HEK293 (cell line): ENCODE results near the gene DEPDC5.

ENCODE experiments used
- CTCF ChIA-PET: fragments of 350-600 bp; formaldehyde crosslinking; extraction: SDS; loops from one replicate; lab custom pipeline; 2021; ENCODE audit warnings: antibody characterized with exemption; lab: Yijun Ruan, JAX
- POLR2A ChIA-PET: fragments of 300-600 bp; formaldehyde crosslinking; extraction: SDS; loops from one replicate; lab custom pipeline; 2020; ENCODE audit warnings: antibody characterized with exemption, inconsistent platforms; lab: Yijun Ruan, JAX
- H3K27ac ChIP-seq: fragments of 200-500 bp; sonication (Bioruptor generic); 2 replicates; pipeline ENCODE4 v1.5.1; 2014; ENCODE audit warnings: low read depth, low read length, control low read depth, inconsistent platforms; ENCODE audit errors: extremely low read depth
- H3K36me3 ChIP-seq, 2 experiments: fragments of 200-500 bp in 1 of 2; sonication (Bioruptor generic) in 1 of 2; 1 replicate in 1 of 2; 2 replicates in 1 of 2; pipeline ENCODE4 v1.5.1; 2014 to 2017; ENCODE audit warnings: inconsistent platforms in 2 of 2, low read length in 2 of 2; ENCODE audit not compliant: control insufficient read depth in 2 of 2, insufficient read depth in 1 of 2
- H3K4me1 ChIP-seq: fragments of 200-500 bp; sonication (Bioruptor generic); 2 replicates; pipeline ENCODE4 v1.5.1; 2014; ENCODE audit warnings: mild to moderate bottlenecking, low read length, inconsistent platforms; ENCODE audit not compliant: control insufficient read depth, insufficient read depth
- H3K4me3 ChIP-seq: 2 replicates; pipeline ENCODE4 v1.5.1; 2011; ENCODE audit warnings: low read depth, mild to moderate bottlenecking, control low read depth, low read length, moderate library complexity
- H3K9me3 ChIP-seq: fragments of 200-500 bp; sonication (Bioruptor generic); 2 replicates; pipeline ENCODE4 v1.5.1; 2014; ENCODE audit warnings: low read depth, low read length, inconsistent platforms; ENCODE audit not compliant: control insufficient read depth, insufficient read depth
- BCL11B ChIP-seq: fragments of 450-650 bp; formaldehyde crosslinking; IDR thresholded peaks from 2 replicates; pipeline ENCODE4 v1.5.1; 2016; ENCODE audit warnings: low read depth, missing biosample characterization, missing genetic modification characterization
- ELK4 ChIP-seq: IDR thresholded peaks from 2 replicates; pipeline ENCODE4 v1.6.1; 2011; ENCODE audit warnings: mild to moderate bottlenecking, low read depth, low read length, borderline replicate concordance
- INSM2 ChIP-seq: fragments of 450-650 bp; formaldehyde crosslinking; IDR thresholded peaks from 2 replicates; pipeline ENCODE4 v1.5.1; 2016; ENCODE audit warnings: missing biosample characterization, missing genetic modification characterization
- KLF8 ChIP-seq: fragments of 450-650 bp; formaldehyde crosslinking; IDR thresholded peaks from 2 replicates; pipeline ENCODE4 v1.5.1; 2016; ENCODE audit warnings: missing biosample characterization, missing genetic modification characterization
- OSR2 ChIP-seq: fragments of 450-650 bp; formaldehyde crosslinking; IDR thresholded peaks from 2 replicates; pipeline ENCODE4 v1.5.1; 2016; ENCODE audit warnings: missing biosample characterization, missing genetic modification characterization
- ZBTB11 ChIP-seq: fragments of 450-650 bp; formaldehyde crosslinking; conservative IDR thresholded peaks from 2 replicates; pipeline ENCODE4 v1.5.1; 2016; ENCODE audit warnings: low read depth, missing biosample characterization, missing genetic modification characterization
- ZBTB26 ChIP-seq: fragments of 450-650 bp; formaldehyde crosslinking; optimal IDR thresholded peaks from 2 replicates; pipeline ENCODE3; 2016; ENCODE audit warnings: missing biosample characterization, mild to moderate bottlenecking, missing genetic modification characterization
- ZBTB8A ChIP-seq: fragments of 450-650 bp; formaldehyde crosslinking; IDR thresholded peaks from 2 replicates; pipeline ENCODE4 v1.5.1; 2016; ENCODE audit warnings: missing biosample characterization, missing genetic modification characterization
- ZFHX2 ChIP-seq: fragments of 450-650 bp; formaldehyde crosslinking; conservative IDR thresholded peaks from 2 replicates; pipeline ENCODE4 v1.5.1; 2016; ENCODE audit warnings: missing biosample characterization, missing genetic modification characterization
- ZFP69B ChIP-seq: fragments of 450-650 bp; formaldehyde crosslinking; IDR thresholded peaks from 2 replicates; pipeline ENCODE4 v1.5.1; 2016; ENCODE audit warnings: missing biosample characterization, missing genetic modification characterization
- ZIC2 ChIP-seq: fragments of 450-650 bp; formaldehyde crosslinking; IDR thresholded peaks from 2 replicates; pipeline ENCODE4 v1.5.1; 2016; ENCODE audit warnings: missing biosample characterization, missing genetic modification characterization
- ZNF138 ChIP-seq: fragments of 450-650 bp; formaldehyde crosslinking; IDR thresholded peaks from 2 replicates; pipeline ENCODE4 v1.5.1; 2016; ENCODE audit warnings: missing biosample characterization, missing genetic modification characterization, borderline replicate concordance
- ZNF18 ChIP-seq: fragments of 450-650 bp; formaldehyde crosslinking; IDR thresholded peaks from 2 replicates; pipeline ENCODE4 v1.5.1; 2016; ENCODE audit warnings: missing biosample characterization, missing genetic modification characterization
- ZNF202 ChIP-seq: fragments of 450-650 bp; formaldehyde crosslinking; IDR thresholded peaks from 2 replicates; pipeline ENCODE4 v1.5.1; 2016; ENCODE audit warnings: missing biosample characterization, missing genetic modification characterization, borderline replicate concordance
- ZNF239 ChIP-seq: fragments of 450-650 bp; formaldehyde crosslinking; IDR thresholded peaks from 2 replicates; pipeline ENCODE4 v1.5.1; 2016; ENCODE audit warnings: missing biosample characterization, missing genetic modification characterization
- ZNF350 ChIP-seq: fragments of 450-650 bp; formaldehyde crosslinking; IDR thresholded peaks from 2 replicates; pipeline ENCODE4 v1.5.0; 2017; ENCODE audit warnings: missing biosample characterization, mild to moderate bottlenecking, missing genetic modification characterization
- ZNF501 ChIP-seq: fragments of 450-650 bp; formaldehyde crosslinking; IDR thresholded peaks from 2 replicates; pipeline ENCODE4 v1.5.1; 2016; ENCODE audit warnings: missing biosample characterization, missing genetic modification characterization
- ZNF580 ChIP-seq: fragments of 450-650 bp; formaldehyde crosslinking; IDR thresholded peaks from 2 replicates; pipeline ENCODE4 v1.5.1; 2016; ENCODE audit warnings: missing biosample characterization, missing genetic modification characterization
- ZNF623 ChIP-seq: fragments of 450-650 bp; formaldehyde crosslinking; IDR thresholded peaks from 2 replicates; pipeline ENCODE4 v1.5.1; 2016; ENCODE audit warnings: missing biosample characterization, missing genetic modification characterization
- ZNF776 ChIP-seq: fragments of 450-650 bp; formaldehyde crosslinking; IDR thresholded peaks from 2 replicates; pipeline ENCODE4 v1.5.0; 2017; ENCODE audit warnings: missing biosample characterization, missing genetic modification characterization, borderline replicate concordance

Gene DEPDC5

GRCh38 chr22:31816750-31817149 is 62.9 kb downstream of the DEPDC5 start:
- H3K27ac ChIP-seq, result no peak overlapping the region
- TF ChIP-seq ZNF138 (tag by site-specific recombination) (no peak), ZNF580 (tag by site-specific recombination) (no peak), ZNF776 (tag by site-specific recombination) (no peak), ZFP69B (tag by site-specific recombination) (no peak), ZIC2 (tag by site-specific recombination) (no peak), ELK4 (no peak), ZBTB11 (tag by site-specific recombination) (no peak), ZFHX2 (tag by site-specific recombination) (no peak), BCL11B (tag by site-specific recombination) (no peak), OSR2 (tag by site-specific recombination) (no peak), ZNF501 (tag by site-specific recombination) (no peak), ZNF18 (tag by site-specific recombination) (no peak), ZNF239 (tag by site-specific recombination) (no peak), ZNF202 (no peak), INSM2 (tag by site-specific recombination) (no peak), KLF8 (tag by site-specific recombination) (no peak), ZNF623 (tag by site-specific recombination) (no peak), ZBTB26 (tag by site-specific recombination) (no peak), ZNF350 (no peak), ZBTB8A (tag by site-specific recombination) (no peak)
- TF ChIP-seq, all 188 proteins: peak for 0
- Histone ChIP-seq H3K4me1 (no peaks in the 10 kb centered on the region), H3K9me3 (no peaks in the 10 kb centered on the region), H3K36me3 (peaks cover 50 to 83% of the 10 kb centered on the region in 2 experiments), H3K4me3 (no peak overlapping the region)
- POLR2A ChIA-PET, result no interaction called here
- CTCF ChIA-PET, result interaction anchor here (0.8 kb wide), 1 partner anchor 16 kb away, joined by 3 read pairs; no protein-coding TSS in a partner anchor
